Measurements from ENCODE around the gene CXADR.
A peak's percentile ranks its signal among the peaks of the same experiment; 100 is the strongest.
"Not testable (repeated sequence)": the region's sequence is repeated elsewhere in the genome, so short reads cannot be mapped to it uniquely, and the experiment has no call there.

CXADR gene

DNA sequence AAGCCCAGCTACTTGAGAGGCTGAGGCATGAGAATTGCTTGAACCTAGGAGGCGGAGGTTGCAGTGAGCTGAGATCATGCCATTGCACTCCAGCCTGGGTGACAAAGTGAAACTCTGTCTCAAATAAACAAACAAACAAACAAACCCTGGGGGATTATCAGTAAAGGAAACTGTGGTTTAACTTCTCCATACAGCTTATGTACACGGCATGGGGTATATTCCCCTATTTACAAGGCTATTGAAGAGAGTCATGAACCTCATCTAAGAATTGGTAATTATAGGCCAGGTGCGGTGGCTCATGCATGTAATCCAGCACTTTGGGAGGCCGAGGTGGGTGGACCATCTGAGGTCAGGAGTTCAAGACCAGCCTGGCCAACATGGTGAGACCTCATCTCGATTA, 9.9 kb upstream of the CXADR start:
- not testable (repeated sequence) for DNase-seq (ENCODE audit: low read depth in 2 of 2)

DNA sequence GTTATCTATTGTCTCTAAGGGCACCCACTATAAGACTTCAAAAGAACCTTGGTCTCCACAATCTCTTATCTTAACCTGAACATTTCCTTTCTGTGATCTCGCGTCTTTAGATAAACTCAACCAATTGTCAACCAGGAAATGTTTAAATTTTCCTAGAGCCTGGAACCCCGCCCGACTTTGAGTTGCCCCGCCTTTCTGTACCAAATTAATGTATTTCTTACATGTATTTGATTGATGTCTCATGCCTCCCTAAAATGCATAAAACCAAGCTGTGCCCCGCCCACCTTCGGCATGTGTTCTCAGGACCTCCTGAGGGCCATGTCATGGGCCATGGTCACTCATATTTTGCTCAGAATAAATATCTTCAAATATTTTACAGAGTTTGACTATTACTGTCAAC, 5.9 kb upstream of the CXADR start:
- DNase-seq (ENCODE audit: low read depth in 2 of 2): no peak

DNA sequence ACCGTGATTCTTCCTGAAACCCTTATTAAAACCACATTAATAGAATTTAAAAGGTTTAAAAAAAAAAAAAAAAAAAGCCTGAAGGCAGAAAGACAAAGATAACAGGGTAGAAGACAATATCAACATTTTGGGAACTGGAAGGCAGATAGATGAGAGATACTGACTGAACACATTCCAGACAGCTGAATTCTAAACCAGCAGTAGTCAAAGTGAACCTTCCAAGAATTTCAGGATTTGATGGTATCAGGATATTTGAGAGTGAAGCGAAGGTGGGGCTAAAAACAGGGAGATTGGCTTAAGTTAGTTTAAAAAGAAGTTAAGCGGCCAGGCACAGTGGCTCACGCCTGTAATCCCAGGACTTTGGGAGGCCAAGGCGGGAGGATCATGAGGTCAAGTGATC, 5.3 kb upstream of the CXADR start:
- no peak for DNase-seq (ENCODE audit: low read depth in 2 of 2)

DNA sequence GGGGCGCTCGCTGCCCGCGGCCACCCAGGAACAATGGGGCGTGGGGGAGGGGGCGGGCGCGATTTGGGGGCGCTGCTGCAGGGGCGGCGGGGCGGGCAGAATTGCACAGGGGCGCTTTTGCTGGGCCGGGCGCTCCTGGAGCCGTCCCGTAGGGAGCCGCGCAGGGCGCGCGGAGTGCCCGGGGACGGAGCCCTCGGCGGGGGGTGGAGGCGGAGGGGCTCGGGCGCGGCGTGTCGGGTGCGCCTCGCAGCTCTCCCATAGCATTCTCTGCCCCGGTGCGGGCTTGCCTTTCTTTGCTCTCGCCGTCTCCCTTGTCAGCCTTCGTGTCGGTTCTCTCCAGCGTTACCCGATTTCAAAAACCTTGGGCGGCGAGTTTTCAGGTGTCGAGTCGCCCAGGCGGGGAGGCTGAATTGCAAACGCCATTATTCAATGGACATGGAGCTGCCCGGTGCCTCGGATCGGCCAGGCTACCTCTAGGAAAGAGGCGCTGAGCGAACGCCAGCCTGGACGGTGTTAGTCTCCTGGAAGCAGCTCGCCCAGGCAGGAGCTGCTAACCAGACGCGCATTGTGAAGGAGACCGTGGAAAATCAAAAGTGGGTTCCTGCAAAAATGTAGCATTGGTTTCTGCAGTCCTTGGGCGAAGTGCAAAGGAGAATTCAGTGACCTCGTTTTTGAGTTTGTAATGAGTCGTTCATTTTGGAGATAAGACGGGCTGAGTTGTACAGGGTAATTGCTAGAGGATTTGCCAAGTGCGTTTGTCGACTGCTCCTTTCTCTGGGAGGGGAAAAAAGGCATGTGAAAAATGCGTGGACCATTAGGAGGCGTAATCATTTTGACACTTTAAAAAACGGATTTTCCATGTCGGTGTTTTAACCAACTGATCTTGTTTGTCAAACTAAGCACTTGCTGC, 626 bp downstream of the CXADR start:
- DNase-seq (ENCODE audit: low read depth in 2 of 2): peak in 1 of 2 donors; percentile 4

DNA sequence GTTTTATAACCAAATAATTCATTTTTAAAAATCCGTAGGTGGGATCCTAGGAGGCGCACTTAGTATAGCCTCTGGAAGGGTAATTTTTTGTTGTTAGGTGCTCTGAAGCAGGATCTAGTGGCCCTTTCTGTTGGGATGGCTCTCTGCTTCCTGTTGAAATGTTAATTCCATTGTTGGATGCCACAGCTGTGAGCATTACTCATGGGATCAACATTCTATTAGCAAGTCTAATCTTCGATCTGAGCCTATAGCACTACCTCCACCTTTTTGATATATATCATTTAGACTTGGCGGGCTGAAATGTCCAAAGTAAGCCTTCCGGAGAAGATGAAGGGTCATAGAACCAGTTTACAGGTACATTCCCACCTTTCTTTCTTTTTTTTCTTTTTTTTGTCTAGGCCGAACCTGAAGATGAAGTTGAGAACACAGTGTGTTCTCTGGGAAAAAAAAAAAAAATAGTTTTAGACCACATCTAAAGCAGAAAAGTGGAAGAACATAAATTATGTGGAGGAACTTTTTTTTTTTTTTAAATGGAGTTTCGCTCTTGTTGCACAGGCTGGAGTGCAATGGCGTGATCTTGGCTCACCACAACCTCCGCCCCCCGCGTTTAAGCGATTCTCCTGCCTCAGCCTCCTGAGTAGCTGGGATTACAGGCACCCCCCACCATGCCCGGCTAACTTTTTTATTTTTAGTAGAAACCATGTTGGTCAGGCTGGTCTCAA, 1.4 kb downstream of the CXADR start:
- no peak for DNase-seq (ENCODE audit: low read depth in 2 of 2)

DNA sequence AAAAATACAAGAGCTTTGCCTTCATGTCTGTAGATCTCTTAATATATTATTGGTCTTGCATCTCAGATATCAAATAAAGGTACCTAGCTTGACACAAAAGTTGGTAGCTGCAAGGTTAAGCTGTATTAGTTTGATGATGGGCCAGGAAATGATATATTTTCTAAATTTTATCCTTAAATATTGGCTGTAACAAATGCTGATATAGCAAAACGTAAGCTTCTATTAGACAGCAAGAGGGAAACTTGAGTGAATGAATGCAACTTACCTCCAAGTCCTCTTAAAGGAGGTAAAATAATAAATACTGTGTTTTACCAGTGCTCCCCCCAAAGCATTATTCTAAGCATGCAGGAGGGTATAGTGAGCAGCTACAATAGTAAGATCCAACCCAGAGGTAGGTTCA, 4.2 kb downstream of the CXADR start:
- DNase-seq (ENCODE audit: low read depth in 2 of 2): not testable (repeated sequence)

DNA sequence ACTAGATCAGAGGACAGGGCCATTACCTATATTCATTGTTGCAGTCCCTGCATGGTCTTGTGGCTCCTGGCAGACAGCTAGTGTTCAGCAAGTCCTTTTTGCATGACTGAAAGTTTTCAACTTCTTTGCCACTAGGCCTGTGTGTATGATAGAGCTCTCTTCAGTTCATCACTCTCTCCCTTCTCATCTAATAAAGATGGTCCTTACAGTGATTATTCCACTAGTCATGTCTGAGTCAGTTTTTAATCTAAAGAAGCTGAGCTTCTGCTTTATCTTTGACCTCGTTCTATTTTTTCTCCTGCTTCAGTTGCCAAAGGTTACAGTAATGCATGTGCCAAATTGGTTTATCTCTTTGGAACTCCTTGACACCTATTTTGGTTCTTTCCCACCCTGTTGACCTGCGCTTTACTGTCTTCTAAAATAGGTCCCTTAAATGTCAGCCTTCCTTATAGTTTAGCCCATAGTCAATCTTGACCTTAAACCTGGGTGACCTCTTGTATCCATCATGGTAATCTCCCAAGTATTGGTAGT, 6.4 kb downstream of the CXADR start:
- DNase-seq (ENCODE audit: low read depth in 2 of 2): no peak

DNA sequence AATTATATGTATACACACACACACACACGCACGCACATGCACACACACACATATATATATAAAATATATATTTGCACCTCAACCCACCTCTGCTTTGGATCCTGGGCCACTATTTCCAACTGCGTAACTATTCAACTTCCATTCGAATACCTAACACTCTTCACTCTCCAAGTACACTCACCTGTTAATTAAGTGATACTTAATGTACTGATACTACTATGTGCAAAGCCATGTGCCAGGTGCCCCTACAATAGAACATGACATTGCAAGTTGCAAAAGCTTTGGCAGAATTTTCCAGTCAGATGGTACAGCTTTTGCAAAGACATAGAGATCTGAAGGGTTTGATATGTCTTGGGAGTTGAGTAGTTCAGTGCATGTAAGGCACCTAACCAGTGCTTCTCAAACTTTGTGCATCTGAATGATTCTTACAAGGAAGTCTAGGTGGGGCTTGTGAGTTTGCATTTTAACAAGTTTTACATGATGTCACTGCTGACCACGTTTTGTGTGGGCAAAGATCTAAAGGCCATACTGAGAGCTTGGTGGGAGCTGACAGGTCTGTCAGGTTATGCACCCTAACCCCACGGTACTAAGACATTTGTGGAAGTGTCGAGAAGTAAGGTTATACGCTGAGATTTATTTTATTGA, 7.2 kb downstream of the CXADR start:
- no peak for DNase-seq (ENCODE audit: low read depth in 2 of 2)

DNA sequence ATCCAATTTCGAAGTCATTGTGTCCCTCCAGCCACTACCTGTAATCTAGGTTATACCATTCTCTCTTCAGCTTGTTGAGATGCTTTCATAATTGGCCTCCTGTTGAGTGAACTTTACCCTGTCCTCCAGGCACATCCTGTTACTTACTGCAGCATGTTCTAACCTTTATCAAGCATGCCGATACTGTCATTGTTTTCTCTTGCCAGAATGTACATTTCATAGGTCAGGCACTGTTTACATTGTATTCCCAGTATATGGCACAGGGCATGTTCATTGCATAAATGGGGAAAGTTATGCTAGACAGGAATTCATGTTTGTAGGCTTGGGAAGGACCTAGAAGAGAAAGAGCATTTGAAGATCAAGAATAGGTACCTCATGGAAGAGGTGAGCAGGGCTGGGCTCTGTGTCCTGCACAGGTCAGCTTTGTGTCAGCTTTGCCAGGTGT, 10.2 kb downstream of the CXADR start:
- no peak for DNase-seq (ENCODE audit: low read depth in 2 of 2)

DNA sequence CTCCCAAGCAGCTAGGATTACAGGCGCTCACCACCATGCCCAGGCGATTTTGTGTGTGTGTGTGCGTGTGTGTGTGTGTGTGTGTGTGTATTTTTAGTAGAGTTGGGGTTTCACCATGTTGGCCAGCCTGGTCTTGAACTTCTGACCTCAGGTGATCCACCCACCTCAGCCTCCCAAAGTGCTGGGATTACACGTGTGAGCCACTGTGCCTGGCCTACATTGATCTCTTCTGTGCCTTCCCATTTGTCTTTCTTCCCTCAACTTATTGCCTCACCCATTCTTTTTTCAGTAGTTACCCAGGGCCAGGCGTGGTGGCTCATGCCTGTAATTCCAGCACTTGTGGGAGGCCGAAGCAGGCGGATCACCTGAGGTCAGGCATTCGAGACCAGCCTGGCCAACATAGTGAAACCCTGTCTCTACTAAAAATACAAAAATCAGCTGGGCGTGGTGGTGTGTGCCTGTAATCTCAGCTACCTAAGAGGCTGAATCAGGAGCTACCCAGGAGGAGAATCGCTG, 11.2 kb downstream of the CXADR start:
- not testable (repeated sequence) for DNase-seq (ENCODE audit: low read depth in 2 of 2)

DNA sequence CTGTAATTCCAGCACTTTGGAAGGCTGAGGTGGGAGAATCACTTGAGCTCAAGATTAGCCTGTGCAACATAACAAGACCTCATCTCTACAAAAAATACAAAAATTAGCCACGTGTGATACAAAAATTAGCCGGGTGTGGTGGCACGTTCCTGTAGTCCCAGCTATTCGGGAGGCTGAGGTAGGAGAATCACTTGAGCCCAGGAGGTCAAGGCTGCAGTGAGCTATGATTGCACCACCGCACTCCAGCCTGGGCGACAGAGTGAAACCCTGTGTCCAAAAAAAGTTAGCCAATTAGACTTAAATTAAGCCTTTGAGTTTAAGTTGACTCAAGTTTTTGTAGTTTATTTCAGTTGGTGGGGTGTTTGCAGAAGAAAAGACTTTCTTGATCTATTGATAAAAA, 11.8 kb downstream of the CXADR start:
- DNase-seq (ENCODE audit: low read depth in 2 of 2): no peak

DNA sequence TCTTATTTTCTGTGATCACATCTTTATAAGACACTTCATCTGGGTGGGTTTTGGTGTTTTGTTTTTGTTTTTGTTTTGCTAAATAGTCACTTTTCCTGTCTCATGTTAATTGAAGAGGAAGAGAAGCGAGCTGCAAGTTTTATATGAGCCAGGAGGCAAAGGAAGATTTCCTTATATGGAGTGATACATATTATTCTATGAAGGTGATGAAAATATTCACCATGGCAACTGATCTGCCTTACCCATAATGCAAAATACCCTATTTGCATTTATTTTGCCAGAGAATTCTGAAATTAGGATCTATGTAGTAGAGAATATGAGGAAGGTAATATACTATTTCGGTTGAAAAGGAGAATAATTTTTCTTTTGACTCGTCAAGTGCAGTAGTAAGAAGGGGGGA, 13.9 kb downstream of the CXADR start:
- no peak for DNase-seq (ENCODE audit: low read depth in 2 of 2)

DNA sequence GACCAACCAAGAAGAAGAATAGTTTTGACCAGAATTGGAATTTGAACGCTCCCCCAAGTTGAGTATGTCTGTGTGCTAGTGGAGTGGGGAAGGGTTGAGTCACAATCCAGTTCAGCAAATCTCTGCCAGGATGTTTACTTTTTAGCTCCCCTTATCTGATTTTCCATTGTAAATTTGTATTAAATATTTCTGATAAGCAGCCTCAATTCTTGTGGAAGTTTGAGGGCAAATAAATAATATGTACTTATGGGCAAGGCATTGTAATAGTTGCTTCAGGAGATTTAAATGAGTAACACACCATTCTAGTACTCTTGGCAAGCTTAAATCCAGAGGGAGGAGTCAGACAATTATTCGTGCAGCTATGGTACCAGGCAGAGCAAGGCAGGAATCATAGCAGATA, 14.4 kb downstream of the CXADR start:
- no peak for DNase-seq (ENCODE audit: low read depth in 2 of 2)

DNA sequence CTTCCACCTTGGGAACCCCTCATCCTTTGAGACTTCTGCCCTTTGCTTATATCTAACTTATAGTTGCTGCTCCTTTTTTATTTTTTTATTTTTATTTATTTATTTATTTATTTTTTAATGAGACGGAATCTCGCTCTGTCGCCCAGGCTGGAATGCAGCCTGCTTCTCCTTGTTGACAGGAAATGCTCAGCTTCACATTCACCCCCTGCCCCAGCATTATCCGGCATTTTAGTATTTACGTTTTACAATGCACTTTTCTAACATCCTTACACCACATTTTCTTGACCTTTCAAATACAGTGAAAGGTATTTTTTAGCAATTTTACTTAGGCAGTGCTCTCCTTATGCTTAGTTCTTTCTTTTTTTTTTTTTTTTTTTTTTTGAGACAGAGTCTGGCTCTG, 14.9 kb downstream of the CXADR start:
- no peak for DNase-seq (ENCODE audit: low read depth in 2 of 2)

DNA sequence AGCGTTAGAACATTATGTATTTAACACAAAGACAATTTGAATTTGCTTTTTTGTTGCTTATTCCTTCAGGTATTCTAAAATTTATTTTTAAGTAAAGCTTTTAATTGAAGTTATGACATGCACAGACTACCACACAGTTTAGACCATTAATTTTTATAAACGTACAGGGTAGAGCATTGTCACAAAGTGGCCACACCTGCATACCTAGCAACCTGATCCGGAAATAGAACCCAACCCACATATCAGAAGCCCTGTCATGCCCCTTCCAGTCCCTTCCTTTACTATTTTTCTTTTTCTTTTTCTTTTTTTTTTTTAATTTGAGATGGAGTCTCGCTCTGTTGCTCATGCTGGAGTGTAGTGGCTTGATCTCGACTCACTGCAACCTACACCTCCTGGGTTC, 16.8 kb downstream of the CXADR start:
- DNase-seq (ENCODE audit: low read depth in 2 of 2): no peak

DNA sequence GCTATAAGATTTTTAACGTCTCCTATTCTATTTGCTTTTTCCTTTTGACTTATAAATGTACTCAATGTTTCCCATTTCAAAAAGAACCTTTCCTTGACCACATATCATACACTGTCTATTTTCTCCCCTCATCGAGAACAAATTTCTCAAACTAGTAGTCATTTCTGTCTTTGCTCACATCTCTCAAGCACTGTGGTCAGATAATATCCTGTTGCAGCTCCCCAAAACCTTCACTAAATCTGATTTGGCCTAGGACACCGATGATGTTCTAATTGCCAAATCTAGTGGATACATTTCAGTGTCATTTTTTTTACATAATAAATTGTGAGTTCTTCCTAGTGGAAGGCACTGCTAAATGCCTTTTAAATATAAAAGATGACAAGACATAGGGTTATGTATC, 19.4 kb downstream of the CXADR start:
- DNase-seq (ENCODE audit: low read depth in 2 of 2): no peak

DNA sequence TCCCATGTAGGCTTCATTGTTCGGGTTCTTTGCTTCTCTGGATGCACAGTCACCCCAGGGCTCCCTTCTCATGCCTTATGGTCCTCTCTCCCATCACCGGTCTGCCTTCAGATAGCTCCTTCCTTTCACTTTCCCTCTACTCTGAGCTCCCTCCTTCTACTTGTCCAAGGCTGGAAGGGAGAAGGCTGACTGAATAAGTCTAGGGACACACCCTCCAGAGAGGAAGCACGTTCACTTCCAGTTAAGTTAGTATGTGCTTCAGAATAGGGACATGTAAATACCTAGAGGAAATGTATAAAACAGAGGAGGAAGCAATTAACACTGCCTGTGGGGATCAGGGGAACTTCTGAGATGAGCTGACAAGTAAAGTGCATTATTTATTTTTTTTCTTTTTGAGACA, 23.5 kb downstream of the CXADR start:
- DNase-seq (ENCODE audit: low read depth in 2 of 2): no peak

DNA sequence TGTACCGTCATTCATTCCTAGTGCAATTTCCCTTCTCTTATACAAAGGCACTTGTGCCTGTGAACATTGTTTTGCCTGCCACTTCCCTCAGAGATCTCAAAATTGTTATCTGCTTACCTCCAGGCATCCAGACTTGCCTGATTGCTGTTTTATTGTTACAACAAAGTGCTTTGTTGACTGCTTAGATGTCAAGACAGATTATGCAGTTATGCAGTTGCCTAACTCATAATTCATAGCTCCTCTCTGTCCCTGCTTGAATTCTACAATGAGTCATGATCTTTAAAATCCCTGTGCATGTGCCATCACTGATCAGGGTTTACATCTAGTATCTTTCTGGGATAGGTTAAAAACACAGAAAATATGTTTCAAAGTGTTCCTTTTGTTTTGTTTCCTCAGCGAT, 24.5 kb downstream of the CXADR start:
- DNase-seq (ENCODE audit: low read depth in 2 of 2): no peak

DNA sequence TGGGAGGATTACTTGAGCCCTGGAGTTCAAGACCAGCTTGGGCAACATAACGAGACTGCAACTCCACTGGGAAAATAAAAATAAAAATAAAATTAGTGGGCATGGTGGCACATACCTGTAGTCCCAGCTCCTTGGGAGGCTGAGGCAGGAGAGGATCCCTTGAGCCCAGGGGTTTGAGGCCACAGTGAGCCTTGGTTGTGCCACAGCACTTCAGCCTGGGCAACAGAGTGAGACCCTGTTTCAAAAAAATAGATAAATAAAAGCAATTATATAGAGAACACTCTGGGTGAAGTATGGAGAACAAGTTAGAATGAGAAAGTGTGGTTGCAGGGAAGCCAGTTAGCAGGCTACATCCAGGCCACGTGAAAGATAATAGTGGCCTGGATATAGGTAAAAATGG, 25.7 kb downstream of the CXADR start:
- DNase-seq (ENCODE audit: low read depth in 2 of 2): no peak

DNA sequence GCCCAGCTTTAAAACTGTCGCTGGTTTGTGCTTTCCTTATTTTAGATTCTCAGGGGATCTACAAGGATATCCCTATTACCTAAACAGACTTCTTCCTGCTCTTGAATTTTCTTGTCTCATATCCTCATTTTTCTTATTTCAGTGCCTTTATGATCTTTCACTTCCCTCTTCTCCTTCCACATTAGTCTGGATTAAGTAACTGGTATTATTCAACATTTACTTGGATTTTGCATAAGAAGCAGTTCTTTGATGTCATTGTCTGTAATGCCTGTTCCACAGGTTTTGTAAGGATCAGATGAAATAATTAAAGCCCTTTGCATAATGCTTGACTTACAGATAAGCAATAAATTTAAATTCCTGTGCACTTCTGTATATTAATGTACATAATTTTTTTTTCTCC, 26.5 kb downstream of the CXADR start:
- DNase-seq (ENCODE audit: low read depth in 2 of 2): no peak

DNA sequence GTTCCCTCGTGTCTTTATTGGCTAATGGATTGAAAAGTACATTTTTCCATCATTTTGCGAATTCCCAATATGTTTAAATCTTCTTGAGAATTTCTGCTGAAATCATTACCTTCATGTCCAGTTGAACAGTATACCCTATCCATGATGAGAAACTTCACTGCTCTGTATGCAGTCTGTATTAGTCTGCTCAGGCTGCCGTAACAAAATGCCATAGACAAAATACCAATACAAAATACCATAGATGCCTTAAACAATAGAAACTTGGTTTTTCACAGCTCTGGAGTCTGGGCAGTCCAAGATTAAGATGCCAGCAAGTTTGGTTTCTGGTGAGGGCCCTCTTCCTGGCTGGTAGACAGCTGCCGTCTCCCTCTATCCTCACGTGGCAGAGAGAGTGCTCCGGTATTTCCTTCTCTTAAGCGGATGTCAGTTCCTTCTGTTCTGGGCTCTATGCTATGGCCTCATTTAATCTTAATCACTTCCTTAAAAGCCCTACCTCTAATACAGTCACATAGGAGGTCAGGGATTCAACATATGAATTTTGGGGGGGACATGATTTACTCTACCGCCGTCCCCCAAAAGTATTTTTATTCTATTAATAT, 27.0 kb downstream of the CXADR start:
- DNase-seq (ENCODE audit: low read depth in 2 of 2): no peak

DNA sequence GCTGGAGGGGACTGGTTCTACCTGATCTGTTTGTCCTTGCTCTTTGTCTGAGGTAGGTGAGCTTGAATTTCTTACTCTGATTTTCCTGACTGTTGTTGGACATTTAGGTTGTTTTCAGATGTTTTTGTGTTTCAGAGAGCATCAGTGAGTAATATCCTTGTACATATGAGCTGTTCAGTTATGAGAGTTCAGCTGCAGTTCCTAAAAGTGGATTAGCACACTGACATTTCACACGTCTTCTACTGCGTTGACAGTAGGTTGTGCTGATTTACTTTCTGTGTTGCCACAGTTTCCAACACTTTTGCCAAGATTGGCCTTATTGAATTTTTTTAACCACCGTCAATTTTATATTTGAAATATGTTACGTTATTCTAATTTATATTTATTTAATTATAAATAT, 27.7 kb downstream of the CXADR start:
- DNase-seq (ENCODE audit: low read depth in 2 of 2): no peak
